Epithelial cell of proximal tubule (primary cell): ENCODE results near the gene OR1F1. TPM values are rescaled to one million over a fixed set of nuclear protein-coding genes. Genes with fewer than 3 reads are reported as not detected.

Source experiments
- DNase-seq: peaks from one replicate; pipeline ENCODE4 v3.0.0-alpha.2; 2011; ENCODE audit warnings: low read depth
- H3K4me3 ChIP-seq: 2 replicates; pipeline ENCODE4 v1.5.1; 2011; ENCODE audit warnings: low read depth, mild to moderate bottlenecking, low read length
- total RNA-seq: library from RNA; depleted of rRNA; stranded (reverse); fragments of >200 nt; gene quantifications from 2 replicates; pipeline ENCODE4 v1.2.3, GENCODE V29; 2015
- TF ChIP-seq, protein P1 (sequence below): conservative IDR thresholded peaks from 2 replicates; pipeline ENCODE4 v1.5.1; 2012; ENCODE audit warnings: low read depth, mild to moderate bottlenecking, low read length

Gene OR1F1
- total RNA-seq, 1 donor from 2014 or later = 0.52 TPM

DNA sequence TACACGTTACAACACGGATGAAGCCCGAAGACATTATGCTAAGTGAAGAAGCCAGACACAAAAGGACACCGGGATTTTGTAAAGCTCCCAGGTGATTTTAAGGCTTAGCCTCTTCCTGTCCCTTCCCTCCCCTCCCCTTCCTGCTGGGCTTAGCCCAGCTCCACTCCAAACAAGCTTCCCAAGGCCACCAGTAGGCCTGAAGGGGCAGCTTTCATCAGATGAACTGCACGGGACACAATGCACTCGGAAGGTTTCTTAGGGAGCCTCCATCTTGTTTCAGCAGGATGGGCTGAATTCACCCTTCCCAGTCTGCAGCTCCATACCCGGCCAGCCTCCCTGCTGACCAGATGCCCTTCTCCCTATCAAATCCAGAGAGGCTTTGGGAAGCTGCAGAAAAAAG is 58.0 kb downstream of the OR1F1 start:
- no peak overlapping the region for H3K4me3 ChIP-seq
- no peak for DNase-seq
- TF ChIP-seq, protein P1, sequence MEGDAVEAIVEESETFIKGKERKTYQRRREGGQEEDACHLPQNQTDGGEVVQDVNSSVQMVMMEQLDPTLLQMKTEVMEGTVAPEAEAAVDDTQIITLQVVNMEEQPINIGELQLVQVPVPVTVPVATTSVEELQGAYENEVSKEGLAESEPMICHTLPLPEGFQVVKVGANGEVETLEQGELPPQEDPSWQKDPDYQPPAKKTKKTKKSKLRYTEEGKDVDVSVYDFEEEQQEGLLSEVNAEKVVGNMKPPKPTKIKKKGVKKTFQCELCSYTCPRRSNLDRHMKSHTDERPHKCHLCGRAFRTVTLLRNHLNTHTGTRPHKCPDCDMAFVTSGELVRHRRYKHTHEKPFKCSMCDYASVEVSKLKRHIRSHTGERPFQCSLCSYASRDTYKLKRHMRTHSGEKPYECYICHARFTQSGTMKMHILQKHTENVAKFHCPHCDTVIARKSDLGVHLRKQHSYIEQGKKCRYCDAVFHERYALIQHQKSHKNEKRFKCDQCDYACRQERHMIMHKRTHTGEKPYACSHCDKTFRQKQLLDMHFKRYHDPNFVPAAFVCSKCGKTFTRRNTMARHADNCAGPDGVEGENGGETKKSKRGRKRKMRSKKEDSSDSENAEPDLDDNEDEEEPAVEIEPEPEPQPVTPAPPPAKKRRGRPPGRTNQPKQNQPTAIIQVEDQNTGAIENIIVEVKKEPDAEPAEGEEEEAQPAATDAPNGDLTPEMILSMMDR = no peak

DNA sequence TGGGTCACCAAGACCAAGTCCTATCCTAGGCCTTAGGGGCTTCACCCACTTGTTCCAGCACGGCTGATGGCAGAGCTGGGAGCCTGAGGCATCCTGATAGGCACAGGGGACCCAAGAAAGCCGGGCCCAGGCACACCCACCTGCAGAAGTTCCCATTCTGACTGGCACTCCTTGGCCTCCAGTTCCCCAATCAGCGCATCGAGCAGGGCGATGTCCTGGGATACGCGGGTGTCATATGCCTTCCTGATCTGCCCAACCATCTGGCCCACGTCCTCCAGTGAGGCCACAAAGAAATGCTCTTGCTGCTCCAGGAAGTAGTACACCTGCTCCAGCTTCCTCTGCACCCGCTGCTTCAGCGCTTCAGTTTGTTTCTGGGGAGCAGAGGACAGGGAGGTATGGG is 58.9 kb downstream of the OR1F1 start:
- DNase-seq = no peak
- TF ChIP-seq, protein P1 = no peak
- H3K4me3 ChIP-seq = no peak overlapping the region

DNA sequence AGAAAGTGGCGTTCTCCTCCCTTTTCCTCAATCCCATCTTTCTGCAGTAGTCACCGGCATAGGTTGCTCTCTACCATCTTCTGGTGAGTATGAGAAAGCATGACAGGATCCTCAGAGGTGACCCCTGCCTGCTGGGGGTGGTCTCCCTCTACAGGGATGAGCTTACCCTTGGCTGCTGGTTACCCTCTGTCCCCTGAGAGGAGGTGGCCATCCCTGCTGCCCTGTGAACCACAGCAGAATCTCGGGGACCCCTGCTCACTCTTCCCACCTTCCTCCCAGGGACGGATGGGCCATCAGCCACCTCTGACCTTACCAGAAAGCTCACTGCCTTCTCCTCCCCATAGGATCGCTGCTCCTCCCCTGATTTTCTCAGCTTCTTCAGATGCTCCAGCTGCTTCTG is 60.6 kb downstream of the OR1F1 start:
- H3K4me3 ChIP-seq = no peak overlapping the region
- no peak for DNase-seq
- TF ChIP-seq, protein P1 = no peak

DNA sequence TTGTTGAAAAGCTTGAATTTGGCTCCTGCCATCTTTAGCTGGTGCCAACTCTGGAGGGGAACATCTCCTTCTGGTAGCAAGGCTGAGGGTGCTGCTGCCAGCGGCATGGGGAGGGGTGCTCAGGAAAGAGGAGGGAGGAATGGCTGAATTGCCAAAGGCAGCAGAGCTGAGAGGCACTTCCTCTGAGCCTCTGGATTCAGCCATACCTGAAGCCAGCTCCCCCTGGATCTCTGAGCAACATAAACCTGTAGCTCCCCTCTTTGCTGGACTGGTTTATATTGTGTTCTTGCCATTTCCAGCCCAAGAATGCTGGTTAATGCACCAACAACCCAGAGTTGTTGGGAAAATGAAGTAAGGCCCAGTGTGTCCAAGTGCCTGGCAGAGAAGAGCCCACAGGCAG is 61.0 kb downstream of the OR1F1 start:
- no peak for DNase-seq
- H3K4me3 ChIP-seq = no peak overlapping the region
- TF ChIP-seq, protein P1 = no peak

DNA sequence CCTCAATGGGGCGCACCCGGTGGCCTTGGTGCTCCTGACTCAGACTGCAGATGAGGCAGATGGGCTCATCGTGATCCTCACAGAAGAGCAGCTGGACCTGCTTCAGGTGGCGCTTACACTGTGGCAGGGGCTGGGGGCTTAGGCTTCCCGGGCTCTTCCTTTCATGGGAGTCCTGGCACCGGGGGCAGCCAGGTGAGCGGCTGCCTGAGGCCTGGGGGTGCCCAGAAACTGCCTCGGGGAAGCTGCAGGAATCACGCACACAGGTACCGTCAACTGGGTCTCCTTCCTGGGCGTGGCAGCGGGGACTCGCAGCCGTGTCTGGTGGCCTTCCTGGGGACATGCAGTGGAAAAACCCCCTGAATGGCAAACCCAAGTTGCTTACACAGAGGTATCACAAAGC is 61.4 kb downstream of the OR1F1 start:
- no peak for DNase-seq
- TF ChIP-seq, protein P1 = no peak
- H3K4me3 ChIP-seq = no peak overlapping the region

DNA sequence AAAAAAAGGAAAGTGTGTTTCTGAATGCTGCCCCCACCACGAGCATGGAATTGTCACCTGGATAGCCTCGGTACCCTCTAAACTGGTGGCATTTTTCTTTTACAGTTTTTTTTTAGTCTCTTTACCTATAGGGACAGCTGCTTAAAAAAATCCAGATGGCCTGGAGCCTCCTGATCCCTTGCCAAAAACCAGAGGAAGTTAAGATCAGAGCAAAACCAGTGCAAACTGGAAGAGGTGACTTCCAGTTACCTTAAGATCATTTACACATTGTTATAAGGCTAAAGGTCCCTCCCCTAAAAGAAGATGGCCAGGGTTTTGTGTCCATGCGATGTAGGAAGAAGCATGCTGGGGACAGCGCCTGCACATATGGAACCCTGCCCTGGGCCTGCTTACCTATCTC is 65.0 kb downstream of the OR1F1 start:
- H3K4me3 ChIP-seq = no peak overlapping the region
- DNase-seq = no peak
- TF ChIP-seq, protein P1 = no peak

DNA sequence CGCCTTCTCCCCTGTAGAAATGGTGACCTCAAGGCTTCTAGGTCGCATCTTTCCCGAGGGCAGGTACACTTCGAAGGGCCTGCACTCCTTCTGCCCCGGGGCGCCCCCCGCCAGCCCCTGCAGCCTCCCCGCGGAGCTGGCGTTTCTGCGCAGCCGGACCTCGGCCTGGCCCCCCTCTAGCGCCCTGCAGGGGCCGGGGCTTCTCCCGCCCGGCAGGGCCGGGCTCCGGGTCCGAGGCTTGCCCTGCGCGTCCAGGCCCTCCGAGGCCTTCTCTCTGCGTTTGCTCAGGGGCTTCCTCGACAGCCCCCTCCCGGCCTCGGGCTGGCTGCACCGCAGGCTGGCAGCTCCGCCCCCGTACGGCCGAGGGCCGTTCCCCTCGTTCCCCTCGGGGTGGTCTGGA is 66.3 kb downstream of the OR1F1 start:
- TF ChIP-seq, protein P1 = no peak
- no peak overlapping the region for H3K4me3 ChIP-seq
- DNase-seq = no peak

Other genes starting within 250 kb of the OR1F1 start
- 0.72 and 4.2 TPM in 2 replicates for gene KREMEN2, start 223.9 kb upstream of the OR1F1 start, total RNA-seq
- 33.4 and 36.0 TPM in 2 replicates for gene PAQR4, start 218.9 kb upstream of the OR1F1 start, total RNA-seq
- 107 and 120 TPM in 2 replicates for gene PKMYT1, start 207.8 kb upstream of the OR1F1 start, total RNA-seq
- 0.29 and 3.5 TPM in 2 replicates for gene CLDN9, start 175.3 kb upstream of the OR1F1 start, total RNA-seq
- 255 and 813 TPM in 2 replicates for gene CLDN6, start 170.0 kb upstream of the OR1F1 start, total RNA-seq
- gene TNFRSF12A, start 167.8 kb upstream of the OR1F1 start, total RNA-seq = 451 and 701 TPM in 2 replicates
- gene HCFC1R1, start 164.3 kb upstream of the OR1F1 start, total RNA-seq = 14.3 and 39.0 TPM in 2 replicates
- 19.0 and 24.2 TPM in 2 replicates for gene THOC6, start 164.2 kb upstream of the OR1F1 start, total RNA-seq
- 2.5 and 4.6 TPM in 2 replicates for gene BICDL2, start 151.3 kb upstream of the OR1F1 start, total RNA-seq
- under 0.01 and 0.52 TPM in 2 replicates for gene MMP25, start 141.6 kb upstream of the OR1F1 start, total RNA-seq
- 461 and 747 TPM in 2 replicates for gene IL32, start 122.6 kb upstream of the OR1F1 start, total RNA-seq
- gene ZSCAN10, start 88.9 kb upstream of the OR1F1 start, total RNA-seq = not detected in 2 replicates
- gene ZNF205, start 75.6 kb upstream of the OR1F1 start, total RNA-seq = 15.8 and 22.1 TPM in 2 replicates
- gene ZNF213, start 53.2 kb upstream of the OR1F1 start, total RNA-seq = 2.4 and 7.7 TPM in 2 replicates
- gene ZNF200, start 47.0 kb downstream of the OR1F1 start, total RNA-seq = 6.1 and 6.3 TPM in 2 replicates
- gene MEFV, start 68.4 kb downstream of the OR1F1 start, total RNA-seq = not detected in 2 replicates
- gene ZNF263, start 95.3 kb downstream of the OR1F1 start, total RNA-seq = 18.1 and 33.1 TPM in 2 replicates
- gene TIGD7, start 117.2 kb downstream of the OR1F1 start, total RNA-seq = 1.8 and 1.9 TPM in 2 replicates
- gene ZNF75A, start 117.3 kb downstream of the OR1F1 start, total RNA-seq = 8.5 and 12.9 TPM in 2 replicates
- gene OR2C1, start 167.7 kb downstream of the OR1F1 start, total RNA-seq = not detected in 2 replicates
- 10.8 and 11.2 TPM in 2 replicates for gene ZSCAN32, start 212.8 kb downstream of the OR1F1 start, total RNA-seq
- gene ZNF174, start 213.0 kb downstream of the OR1F1 start, total RNA-seq = 9.5 and 13.7 TPM in 2 replicates